K562 (cell line): ENCODE results near the gene UPK3A. TPM values are rescaled to one million over a fixed set of nuclear protein-coding genes. Genes with fewer than 3 reads are reported as not detected.
"Not testable (repeated sequence)": the region's sequence is repeated elsewhere in the genome, so short reads cannot be mapped to it uniquely, and the experiment has no call there.

Source experiments
- ATAC-seq: fragments of 200-7000 bp; cut with Tn5 transposase; 3 replicates; pipeline ENCODE4 v1.9.1; 2020; ENCODE audit warnings: moderate library complexity
- BruUV-seq: library from RNA; stranded (reverse); fragments of 400-500 nt; replicated peaks from 2 replicates; lab custom pipeline; 2021; lab: Mats Ljungman, UMichigan
- CTCF ChIA-PET: fragments of 300-600 bp; formaldehyde crosslinking; extraction: SDS; loops from one replicate; lab custom pipeline; 2021; ENCODE audit warnings: low intra/inter-chr PET ratio; lab: Yijun Ruan, JAX
- POLR2A ChIA-PET: fragments of 300-600, 350-650 bp; sonication (Branson Sonifier 250); formaldehyde crosslinking; extraction: SDS; loops from one replicate; lab custom pipeline; 2021; ENCODE audit warnings: antibody characterized with exemption, inconsistent platforms; lab: Yijun Ruan, JAX
- DNase-seq, 4 experiments: peaks; one replicate each; pipeline versions ENCODE4 v3.0.0 to v3.0.0-alpha.2; 2011 to 2018; ENCODE audit warnings: low spot score in 3 of 4, mixed read lengths in 3 of 4; ENCODE audit errors: extremely low read depth in 1 of 4
- FAIRE-seq: peaks from 2 replicates; lab custom pipeline; 2011; peaks lifted over from hg19 to GRCh38; lab: Jason Lieb, UNC
- H2AFZ ChIP-seq: 2 replicates; pipeline ENCODE4 v1.6.0; 2011; ENCODE audit warnings: low read depth, low read length, control low read depth, inconsistent platforms
- H3K27ac ChIP-seq: fragments of 200-600 bp; 3 replicates; pipeline ENCODE4 v1.8.0; 2011; ENCODE audit warnings: low read depth, mild to moderate bottlenecking, control low read depth, inconsistent platforms, low read length, moderate library complexity, mixed read lengths; ENCODE audit errors: extremely low read depth
- H3K27me3 ChIP-seq, 2 experiments: fragments of 300-600 bp in 1 of 2; 2 replicates in 1 of 2; 3 replicates in 1 of 2; pipeline versions ENCODE4 v1.6.0 to v1.8.0; 2011; ENCODE audit warnings: inconsistent platforms in 2 of 2, low read length in 2 of 2, mild to moderate bottlenecking in 1 of 2, mixed read lengths in 1 of 2, moderate library complexity in 1 of 2; ENCODE audit not compliant: control insufficient read depth in 2 of 2, insufficient read depth in 2 of 2
- H3K36me3 ChIP-seq: fragments of 300-600 bp; 3 replicates; pipeline ENCODE4 v1.8.0; 2011; ENCODE audit warnings: mild to moderate bottlenecking, low read length, inconsistent platforms; ENCODE audit not compliant: control insufficient read depth, insufficient read depth
- H3K4me1 ChIP-seq, 2 experiments: fragments of 200-600 bp in 1 of 2; replicated peaks in 1 of 2; 2 replicates in 1 of 2; 3 replicates in 1 of 2; pipeline versions ENCODE4 v1.5.1 to v1.8.0; 2011; ENCODE audit warnings: inconsistent platforms in 2 of 2, low read length in 2 of 2, mild to moderate bottlenecking in 1 of 2, mixed read lengths in 1 of 2, moderate library complexity in 1 of 2; ENCODE audit not compliant: control insufficient read depth in 2 of 2, insufficient read depth in 2 of 2
- H3K4me2 ChIP-seq: 2 replicates; pipeline ENCODE4 v1.6.1; 2011; ENCODE audit warnings: low read length, control low read depth, inconsistent platforms, mixed read lengths; ENCODE audit not compliant: insufficient read depth
- H3K4me3 ChIP-seq: fragments of 200-600 bp; sonication (generic), shearing (Covaris generic); 2 replicates; pipeline ENCODE4 v1.5.1; 2016; ENCODE audit warnings: control low read depth, inconsistent platforms
- H3K79me2 ChIP-seq: fragments of 200-600 bp; 3 replicates; pipeline ENCODE4 v1.8.0; 2011; ENCODE audit warnings: low read length, inconsistent platforms; ENCODE audit not compliant: control insufficient read depth, insufficient read depth
- H3K9ac ChIP-seq, 2 experiments: 2 replicates each; pipeline versions ENCODE4 v1.6.0 to v1.6.1; 2011; ENCODE audit warnings: low read depth in 2 of 2, low read length in 2 of 2, control low read depth in 1 of 2, inconsistent platforms in 1 of 2, mild to moderate bottlenecking in 1 of 2, mixed read lengths in 1 of 2; ENCODE audit not compliant: insufficient read depth in 1 of 2
- H3K9me1 ChIP-seq: one replicate; pipeline ENCODE4 v1.6.0; 2011; ENCODE audit warnings: inconsistent platforms, mild to moderate bottlenecking, low read length, moderate library complexity; ENCODE audit not compliant: control insufficient read depth, insufficient read depth
- H3K9me3 ChIP-seq: replicated peaks from 2 replicates; pipeline ENCODE4 v1.5.1; 2011; ENCODE audit warnings: low read depth, low read length, inconsistent platforms; ENCODE audit not compliant: control insufficient read depth, insufficient read depth
- H4K20me1 ChIP-seq: replicated peaks from 2 replicates; pipeline ENCODE4 v1.6.1; 2011; ENCODE audit warnings: low read length, inconsistent platforms, mixed read lengths; ENCODE audit not compliant: control insufficient read depth, insufficient read depth
- C11orf30 ChIP-seq: fragments of 450-650 bp; IDR thresholded peaks from 2 replicates; pipeline ENCODE4 v1.6.1; 2016; ENCODE audit warnings: low read depth, mild to moderate bottlenecking
- MAFF ChIP-seq: IDR thresholded peaks from 2 replicates; pipeline ENCODE4 v1.6.1; 2012; ENCODE audit warnings: low read length, improper control_type of control experiment
- ZNF316 ChIP-seq: fragments of 450-650 bp; IDR thresholded peaks from 2 replicates; pipeline ENCODE4 v1.6.1; 2016
- WGBS: fragments of 100-300 bp; shearing (Covaris generic); methylation state at CpG from one replicate; pipeline ENCODE4 v1.1.6; 2016; ENCODE audit warnings: low coverage, mixed read lengths; ENCODE audit not compliant: insufficient coverage; ENCODE audit errors: missing lambda C conversion rate; 5-methylcytosine and 5-hydroxymethylcytosine counted together
- in situ Hi-C: fragments of 300-500 bp; cut with MboI; formaldehyde crosslinking; loops from 4 replicates; pipeline ENCODE4 v1.15.0; 2018; ENCODE audit warnings: inconsistent platforms, mixed read lengths
- intact Hi-C: fragments of 100-400 bp; cut with micrococcal nuclease; formaldehyde crosslinking; loops from 2 replicates; pipeline ENCODE4 v1.14.2; 2022
- polyA plus RNA-seq, 8 experiments: library from polyadenylated mRNA; depleted of rRNA in 4 of 8; stranded (reverse) in 5 of 8; unstranded in 3 of 8; fragments of >200 nt; fragmentation: Nextera tagmentation in 2 of 8; fragmentation: Illumina TruSeq in 1 of 8; extraction: Ambion mirVana in 2 of 8; extraction: Trizol in 1 of 8; gene quantifications; 2 replicates each; pipeline versions ENCODE4 v1.2.1 to v1.2.3, GENCODE V29; 2011 to 2014; ENCODE audit warnings: inconsistent platforms in 1 of 8, missing spikeins in 1 of 8
- total RNA-seq, 7 experiments: library from RNA; depleted of rRNA in 6 of 7; stranded (reverse); fragments of >200 nt in 6 of 7; fragmentation: Illumina TruSeq in 2 of 7; extraction: Trizol in 2 of 7; gene quantifications; 2 replicates each; pipeline versions ENCODE4 v1.2.1 to v1.2.3, GENCODE V29; 2011 to 2021; ENCODE audit warnings: low replicate concordance in 1 of 7
- TF ChIP-seq, protein P1 (sequence below): fragments of 200-400 bp; formaldehyde crosslinking; IDR thresholded peaks from 2 replicates; pipeline ENCODE4 v1.6.1; 2017; ENCODE audit warnings: mild to moderate bottlenecking, low read depth, low read length, moderate library complexity

UPK3A gene
- total and polyA plus RNA-seq, 9 of the 15 experiments (the other 6 are each of a cell fraction or from before 2014, with no cell fraction given) = not detected

DNA sequence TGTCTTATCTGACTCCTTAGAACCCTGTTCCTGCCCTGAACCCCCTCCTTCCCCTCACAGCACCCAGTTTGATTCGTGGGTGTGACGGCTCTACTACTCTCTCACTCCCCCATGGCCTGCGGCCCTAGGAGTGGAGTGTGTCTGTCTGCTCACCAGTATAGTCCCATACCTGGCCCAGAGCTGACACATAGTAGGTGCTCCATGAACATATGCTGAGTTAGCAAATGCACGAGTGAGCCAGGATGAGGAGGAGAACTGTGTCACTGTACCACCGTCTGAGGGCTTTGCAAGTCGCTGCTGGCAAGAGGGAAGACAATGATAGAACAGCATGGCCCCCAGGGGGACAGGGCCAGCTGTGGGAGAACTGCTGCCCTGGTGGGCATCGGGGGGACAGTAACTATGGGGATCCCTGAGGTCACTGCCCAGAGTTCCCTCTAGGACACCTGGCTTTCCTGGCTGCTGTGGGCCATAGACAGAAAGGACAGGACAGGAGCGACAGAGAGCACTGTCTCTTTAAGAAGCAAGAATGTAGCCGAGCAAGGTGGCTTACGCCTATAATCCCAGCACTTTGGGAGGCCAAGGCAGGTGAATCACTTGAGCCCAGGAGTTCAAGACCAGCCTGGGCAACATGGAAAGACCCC is 24.9 kb upstream of the UPK3A start:
- TF ChIP-seq MAFF (peak; percentile 11; the same call in 1 of the 2 replicates), C11orf30 (peak; percentile 50; the same call in 1 of the 2 replicates), ZNF316 (peak; percentile 61)
- TF ChIP-seq, protein P1, sequence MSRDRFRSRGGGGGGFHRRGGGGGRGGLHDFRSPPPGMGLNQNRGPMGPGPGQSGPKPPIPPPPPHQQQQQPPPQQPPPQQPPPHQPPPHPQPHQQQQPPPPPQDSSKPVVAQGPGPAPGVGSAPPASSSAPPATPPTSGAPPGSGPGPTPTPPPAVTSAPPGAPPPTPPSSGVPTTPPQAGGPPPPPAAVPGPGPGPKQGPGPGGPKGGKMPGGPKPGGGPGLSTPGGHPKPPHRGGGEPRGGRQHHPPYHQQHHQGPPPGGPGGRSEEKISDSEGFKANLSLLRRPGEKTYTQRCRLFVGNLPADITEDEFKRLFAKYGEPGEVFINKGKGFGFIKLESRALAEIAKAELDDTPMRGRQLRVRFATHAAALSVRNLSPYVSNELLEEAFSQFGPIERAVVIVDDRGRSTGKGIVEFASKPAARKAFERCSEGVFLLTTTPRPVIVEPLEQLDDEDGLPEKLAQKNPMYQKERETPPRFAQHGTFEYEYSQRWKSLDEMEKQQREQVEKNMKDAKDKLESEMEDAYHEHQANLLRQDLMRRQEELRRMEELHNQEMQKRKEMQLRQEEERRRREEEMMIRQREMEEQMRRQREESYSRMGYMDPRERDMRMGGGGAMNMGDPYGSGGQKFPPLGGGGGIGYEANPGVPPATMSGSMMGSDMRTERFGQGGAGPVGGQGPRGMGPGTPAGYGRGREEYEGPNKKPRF = no peak
- Histone ChIP-seq H3K27ac (no peak overlapping the region), H3K36me3 (no peaks in the 10 kb centered on the region), H2AFZ (no peak overlapping the region), H3K79me2 (no peaks in the 10 kb centered on the region), H3K4me2 (no peak overlapping the region), H3K4me1 (peaks cover 5 to 13% of the 10 kb centered on the region in 2 experiments; a peak in 3 of 5 replicates), H3K9ac (no peak overlapping the region), H3K4me3 (no peak overlapping the region), H4K20me1 (no peaks in the 10 kb centered on the region), H3K9me1 (no peaks in the 10 kb centered on the region), H3K27me3 (peaks cover 0 to 18% of the 10 kb centered on the region in 2 experiments; a peak in 3 of 5 replicates), H3K9me3 (no peaks in the 10 kb centered on the region)
- ChIA-PET POLR2A (no interaction called here), CTCF (no interaction called here)
- no TSS peak for BruUV-seq
- 10% methylated on average over 9 of the region's 10 CpGs for WGBS
- FAIRE-seq = no peak
- no peak for ATAC-seq
- intact Hi-C loops (no loop called here), in situ Hi-C loops (loop anchor here (5.0 kb wide), 1 partner anchor 163 kb away; no protein-coding TSS in a partner anchor)
- no peak for DNase-seq

DNA sequence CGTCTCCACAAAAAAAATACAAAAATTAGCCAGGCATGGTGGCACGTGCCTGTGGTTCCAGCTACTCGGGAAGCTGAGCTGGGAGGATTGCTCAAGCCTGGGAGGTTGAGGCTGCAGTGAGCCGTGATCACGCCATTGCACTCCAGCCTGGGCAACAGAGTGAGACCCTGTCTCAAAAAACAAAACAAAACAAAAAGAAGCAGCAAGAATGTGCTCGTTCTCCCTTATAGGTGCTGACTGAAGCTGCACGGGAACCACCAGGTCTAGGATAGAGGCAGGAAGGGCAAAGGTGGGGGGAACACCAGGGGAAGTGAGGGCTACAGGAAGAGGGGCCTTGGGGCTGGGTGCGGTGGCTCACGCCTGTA is 24.4 kb upstream of the UPK3A start:
- H3K9me3 ChIP-seq, H4K20me1 ChIP-seq, H3K9me1 ChIP-seq, FAIRE-seq, BruUV-seq, DNase-seq, H2AFZ ChIP-seq, H3K9ac ChIP-seq, H3K79me2 ChIP-seq, in situ Hi-C loops, intact Hi-C loops, H3K27ac ChIP-seq, H3K4me3 ChIP-seq, H3K4me2 ChIP-seq, ATAC-seq, H3K36me3 ChIP-seq: not testable (repeated sequence)
- 0% methylated on average over 5 of the region's 9 CpGs for WGBS
- peaks cover 0 to 18% of the 10 kb centered on the region in 2 experiments; a peak in 3 of 5 replicates for H3K27me3 ChIP-seq
- H3K4me1 ChIP-seq = peaks cover 5 to 13% of the 10 kb centered on the region in 2 experiments; a peak in 3 of 5 replicates
- POLR2A ChIA-PET = interaction anchor here (0.6 kb wide), 1 partner anchor 51 kb away, joined by 3 read pairs; no protein-coding TSS in a partner anchor
- CTCF ChIA-PET = interaction anchor here (0.6 kb wide), 1 partner anchor 12 kb away, joined by 4 read pairs; no protein-coding TSS in a partner anchor
